ENCODE results near the gene LSM3. TPM values are rescaled to one million over a fixed set of nuclear protein-coding genes. Genes with fewer than 3 reads are reported as not detected.

Gene LSM3
- total and polyA plus RNA-seq, 3 experiments from 2014 or later: 22.9 to 26.6 (median 25.8) TPM

DNA sequence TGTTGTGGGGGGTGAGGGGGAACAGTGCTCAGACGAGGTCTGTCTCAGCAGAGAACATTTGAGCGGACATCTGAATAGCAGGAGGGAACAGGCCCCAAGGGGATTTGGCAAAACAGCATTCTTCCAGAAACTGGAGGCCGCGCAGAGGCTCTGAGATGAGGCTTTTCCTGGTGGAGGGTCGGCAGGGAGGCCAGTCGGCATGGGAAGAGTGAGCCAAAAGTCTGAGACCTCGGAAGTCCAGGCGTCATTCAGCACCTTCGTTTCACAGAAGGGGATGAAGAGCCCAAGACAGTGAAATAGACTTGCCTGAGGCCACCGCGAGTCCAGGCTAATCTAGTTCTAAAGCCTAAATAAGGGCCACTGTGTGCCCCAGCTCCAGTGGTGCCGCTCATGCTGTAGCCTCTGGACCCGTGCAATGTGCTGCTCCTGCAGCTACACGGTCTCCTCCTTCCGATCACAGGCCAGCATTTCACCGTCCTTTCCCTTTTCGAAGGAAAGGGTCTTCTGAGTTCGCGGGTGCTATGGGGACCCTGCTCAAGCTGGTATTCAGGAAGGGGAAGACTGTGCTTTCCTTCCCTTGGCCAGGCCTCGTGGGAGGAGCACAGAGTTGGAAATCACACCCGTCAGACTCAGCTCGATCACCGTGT, 24.4 kb downstream of the LSM3 start:
- ChIA-PET POLR2A (interaction anchor here (0.8 kb wide), 1 partner anchor 9 kb away, joined by 3 read pairs; no protein-coding TSS in a partner anchor), CTCF (interaction anchor here (0.7 to 2.8 kb wide), 29 partner anchors 10 to 718 kb away, joined by 3 to 19 read pairs (median 4); partner anchors contain the start of genes CCDC174, CHCHD4, LSM3 and TMEM43)
- Mint-ChIP-seq H3K36me3 (peaks cover 0 to 21% (median 11%) of the 10 kb centered on the region in 3 donors), H3K9me3 (no peaks in the 10 kb centered on the region), H3K4me3 (no peak overlapping the region), H3K4me1 (peaks cover 5 to 6% (median 5%) of the 10 kb centered on the region in 3 donors), H3K27ac (peak overlapping the region in 3 of 8 donors; percentile 24 to 50 (median 42)), H3K27me3 (no peaks in the 10 kb centered on the region)
- Histone ChIP-seq H3K36me3 (ENCODE audit: insufficient read depth, low read length) (no peaks in the 10 kb centered on the region), H3K4me3 (ENCODE audit: low read length) (no peak overlapping the region), H3K4me1 (ENCODE audit: insufficient read depth, low read length) (no peaks in the 10 kb centered on the region), H3K9me3 (ENCODE audit: low read length) (no peaks in the 10 kb centered on the region), H3K27me3 (ENCODE audit: insufficient read depth, low read length, poor library complexity, severe bottlenecking) (no peaks in the 10 kb centered on the region), H3K27ac (ENCODE audit: low read depth, low read length) (no peak overlapping the region)
- DNase-seq: no peak

DNA sequence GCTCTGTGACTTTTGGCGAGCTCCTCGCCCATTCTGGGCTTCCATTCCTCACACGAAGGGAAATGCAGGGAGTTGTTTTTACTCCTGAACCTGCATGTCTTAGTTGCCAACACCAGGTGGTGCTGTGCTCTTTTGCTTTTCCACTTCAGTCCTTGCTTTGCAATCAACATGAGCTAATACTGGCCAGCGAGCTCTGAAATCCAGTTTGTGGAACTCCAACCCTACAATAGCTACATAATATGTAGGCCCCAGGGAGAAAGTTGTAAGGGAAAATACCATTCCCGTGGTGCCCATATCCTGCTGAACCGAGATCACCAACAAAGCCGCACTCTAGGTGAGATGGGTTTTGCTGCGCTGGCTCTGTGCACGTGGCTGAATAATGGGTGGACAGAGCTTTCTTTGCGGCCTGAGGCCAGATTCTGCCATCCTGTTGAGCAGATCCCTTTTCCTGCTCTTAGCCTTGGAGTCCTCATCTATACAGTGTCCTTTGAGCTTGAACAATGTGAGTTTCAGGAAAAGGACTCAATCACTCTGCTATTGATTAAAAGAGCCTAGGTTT, 25.0 kb downstream of the LSM3 start:
- Mint-ChIP-seq H3K36me3 (peaks cover 0 to 18% (median 7%) of the 10 kb centered on the region in 3 donors), H3K27ac (peak overlapping the region in 2 of 8 donors; percentile 42 to 49), H3K9me3 (no peaks in the 10 kb centered on the region), H3K4me1 (peaks cover 5 to 6% (median 5%) of the 10 kb centered on the region in 3 donors), H3K27me3 (no peaks in the 10 kb centered on the region), H3K4me3 (no peak overlapping the region)
- DNase-seq: peak in 4 of 5 donors; percentile 10 to 62 (median 24)
- ChIA-PET CTCF (interaction anchor here (0.7 to 2.8 kb wide), 30 partner anchors 9 to 717 kb away, joined by 3 to 19 read pairs (median 4); partner anchors contain the start of genes CCDC174, CHCHD4, LSM3 and TMEM43), POLR2A (no interaction called here)
- Histone ChIP-seq H3K4me1 (ENCODE audit: insufficient read depth, low read length) (no peaks in the 10 kb centered on the region), H3K4me3 (ENCODE audit: low read length) (no peak overlapping the region), H3K36me3 (ENCODE audit: insufficient read depth, low read length) (no peaks in the 10 kb centered on the region), H3K9me3 (ENCODE audit: low read length) (no peaks in the 10 kb centered on the region), H3K27ac (ENCODE audit: low read depth, low read length) (no peak overlapping the region), H3K27me3 (ENCODE audit: insufficient read depth, low read length, poor library complexity, severe bottlenecking) (no peaks in the 10 kb centered on the region)

DNA sequence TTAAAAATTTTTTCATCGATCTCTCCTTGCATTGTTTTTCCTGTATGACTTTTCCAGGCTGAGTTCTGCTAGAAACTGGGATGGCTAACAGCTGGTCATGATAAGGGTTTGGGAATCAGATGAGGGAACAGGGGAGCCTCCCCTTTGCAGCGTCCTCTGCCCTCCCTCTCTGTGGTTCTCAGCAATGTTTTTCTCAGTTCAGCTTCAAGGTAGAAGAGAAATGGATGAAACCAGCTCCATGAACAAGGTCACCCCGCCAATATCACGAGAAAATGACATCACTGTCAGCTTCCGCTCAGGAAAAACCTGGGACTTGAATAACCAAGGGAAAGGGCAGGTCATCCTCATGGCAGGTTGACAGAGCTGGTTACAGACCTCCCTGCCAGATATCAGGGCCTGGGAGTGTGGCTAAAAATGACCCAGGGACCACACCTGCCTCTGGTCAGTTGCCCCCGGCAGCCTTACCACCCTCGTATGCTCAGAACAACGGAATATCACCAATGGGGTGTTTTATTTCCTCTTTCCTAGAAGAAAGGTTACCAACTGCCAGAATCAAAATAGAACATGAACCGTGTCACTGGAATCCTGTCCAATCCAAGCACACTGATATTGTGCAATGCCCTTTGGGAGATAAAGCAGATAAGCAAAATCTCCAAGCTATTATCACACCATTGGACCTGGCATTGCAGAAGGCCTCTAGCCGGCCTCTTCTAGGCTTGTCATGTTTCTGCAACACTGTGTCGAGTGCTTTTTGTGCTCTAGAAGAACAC, 26.1 kb downstream of the LSM3 start:
- DNase-seq: no peak
- Mint-ChIP-seq H3K4me3 (no peak overlapping the region), H3K27ac (peak overlapping the region in 1 of 8 donors; percentile 47), H3K36me3 (peaks cover 0 to 7% (median 1%) of the 10 kb centered on the region in 3 donors), H3K4me1 (peaks cover 5 to 6% (median 5%) of the 10 kb centered on the region in 3 donors), H3K9me3 (no peaks in the 10 kb centered on the region), H3K27me3 (no peaks in the 10 kb centered on the region)
- Histone ChIP-seq H3K36me3 (ENCODE audit: insufficient read depth, low read length) (no peaks in the 10 kb centered on the region), H3K27ac (ENCODE audit: low read depth, low read length) (peak overlapping the region; percentile 28), H3K4me1 (ENCODE audit: insufficient read depth, low read length) (no peaks in the 10 kb centered on the region), H3K27me3 (ENCODE audit: insufficient read depth, low read length, poor library complexity, severe bottlenecking) (no peaks in the 10 kb centered on the region), H3K4me3 (ENCODE audit: low read length) (no peak overlapping the region), H3K9me3 (ENCODE audit: low read length) (no peaks in the 10 kb centered on the region)
- CTCF ChIA-PET: interaction anchor here (0.8 to 2.8 kb wide), 7 partner anchors 8 to 716 kb away, joined by 3 to 19 read pairs (median 12); no protein-coding TSS in a partner anchor
- POLR2A ChIA-PET: no interaction called here

DNA sequence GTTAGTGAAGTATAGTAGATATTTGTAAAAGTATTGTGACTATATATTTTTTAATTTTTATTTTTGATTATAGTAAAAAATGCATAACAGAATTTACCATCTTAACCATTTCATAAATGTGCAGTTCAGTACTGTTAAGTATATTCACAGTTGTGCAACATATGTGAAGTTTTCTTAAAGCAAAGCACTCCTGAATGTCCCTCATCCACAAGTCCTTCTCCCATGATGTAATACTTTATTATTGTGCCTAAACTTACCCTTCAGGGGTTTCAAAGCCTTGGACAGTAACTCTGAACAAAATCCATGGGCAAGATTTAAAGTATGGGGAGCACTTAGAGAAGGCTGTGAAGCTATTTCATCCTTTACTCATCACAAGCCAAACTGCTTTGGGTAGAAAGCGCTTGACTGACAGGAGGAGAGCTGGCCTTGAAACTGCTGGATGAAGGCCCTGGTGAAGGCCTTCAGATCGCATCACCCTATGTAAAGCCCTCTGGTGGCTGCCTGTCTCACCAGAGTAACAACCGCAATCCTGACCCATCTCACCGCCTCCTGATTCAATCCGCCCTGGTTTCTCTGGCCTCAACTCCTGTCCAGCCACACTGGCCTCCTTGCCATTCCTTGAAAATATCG, 28.0 kb downstream of the LSM3 start:
- Histone ChIP-seq H3K4me3 (ENCODE audit: low read length) (no peak overlapping the region), H3K27me3 (ENCODE audit: insufficient read depth, low read length, poor library complexity, severe bottlenecking) (no peaks in the 10 kb centered on the region), H3K9me3 (ENCODE audit: low read length) (no peaks in the 10 kb centered on the region), H3K27ac (ENCODE audit: low read depth, low read length) (no peak overlapping the region), H3K4me1 (ENCODE audit: insufficient read depth, low read length) (no peaks in the 10 kb centered on the region), H3K36me3 (ENCODE audit: insufficient read depth, low read length) (no peaks in the 10 kb centered on the region)
- DNase-seq: no peak
- POLR2A ChIA-PET: interaction anchor here (0.6 kb wide), 1 partner anchor 268 kb away, joined by 3 read pairs; no protein-coding TSS in a partner anchor
- CTCF ChIA-PET: interaction anchor here (0.7 kb wide), 1 partner anchor 17 kb away, joined by 3 read pairs; no protein-coding TSS in a partner anchor
- no peak overlapping the region for H3K4me3 Mint-ChIP-seq
- H3K27ac Mint-ChIP-seq: no peak overlapping the region
- H3K9me3 Mint-ChIP-seq: no peaks in the 10 kb centered on the region
- no peaks in the 10 kb centered on the region for H3K36me3 Mint-ChIP-seq
- peaks cover 5 to 6% (median 5%) of the 10 kb centered on the region in 3 donors for H3K4me1 Mint-ChIP-seq
- H3K27me3 Mint-ChIP-seq: peaks cover 0 to 4% of the 10 kb centered on the region in 2 donors

DNA sequence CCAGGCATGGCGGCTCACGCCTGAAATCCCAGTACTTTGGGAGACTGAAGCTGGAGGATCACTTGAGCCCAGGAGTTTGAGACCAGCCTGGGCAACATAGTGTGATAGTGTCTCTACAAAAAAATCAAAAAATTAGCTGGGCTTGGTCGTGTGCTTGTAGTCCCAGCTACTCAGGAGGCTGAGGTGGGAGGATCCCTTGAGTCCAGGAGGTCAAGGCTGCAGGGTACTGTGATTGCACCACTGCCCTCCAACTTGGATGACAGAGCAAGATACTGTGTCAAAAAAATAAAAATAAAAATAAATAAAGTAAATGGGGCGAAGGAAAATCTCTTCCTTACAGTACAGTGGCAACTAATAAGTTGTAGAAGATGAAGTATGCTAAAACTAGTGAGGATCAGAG, 29.6 kb downstream of the LSM3 start:
- Histone ChIP-seq H3K36me3 (ENCODE audit: insufficient read depth, low read length) (no peaks in the 10 kb centered on the region), H3K4me3 (ENCODE audit: low read length) (no peak overlapping the region), H3K27me3 (ENCODE audit: insufficient read depth, low read length, poor library complexity, severe bottlenecking) (no peaks in the 10 kb centered on the region), H3K27ac (ENCODE audit: low read depth, low read length) (no peak overlapping the region), H3K4me1 (ENCODE audit: insufficient read depth, low read length) (no peaks in the 10 kb centered on the region), H3K9me3 (ENCODE audit: low read length) (no peaks in the 10 kb centered on the region)
- Mint-ChIP-seq H3K27ac (no peak overlapping the region), H3K27me3 (peaks cover 0 to 4% of the 10 kb centered on the region in 2 donors), H3K9me3 (no peaks in the 10 kb centered on the region), H3K4me1 (peaks cover 5% of the 10 kb centered on the region in 3 donors), H3K4me3 (no peak overlapping the region), H3K36me3 (no peaks in the 10 kb centered on the region)
- ChIA-PET CTCF (no interaction called here), POLR2A (no interaction called here)
- DNase-seq: no peak

DNA sequence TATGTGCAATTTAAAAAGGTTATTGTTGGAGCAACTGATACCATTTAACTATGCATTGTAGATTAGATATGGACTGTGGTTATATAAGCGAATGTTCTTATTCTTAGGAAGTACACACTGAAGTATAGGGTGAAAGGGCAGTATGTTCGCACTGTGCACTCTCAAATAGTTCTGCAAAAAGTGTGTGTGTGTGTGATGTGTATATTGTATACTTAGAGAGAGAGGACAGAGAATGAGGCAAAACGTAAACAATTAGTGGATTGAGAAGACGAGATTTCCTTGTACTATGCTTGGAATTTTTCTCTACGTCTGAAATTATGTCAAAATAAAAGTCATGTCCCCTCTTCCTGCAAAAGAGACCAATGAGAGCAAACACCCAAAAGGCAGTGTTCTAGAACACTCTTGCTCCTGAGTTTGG, 30.4 kb downstream of the LSM3 start:
- Mint-ChIP-seq H3K9me3 (no peaks in the 10 kb centered on the region), H3K27ac (no peak overlapping the region), H3K27me3 (peaks cover 0 to 4% of the 10 kb centered on the region in 2 donors), H3K36me3 (no peaks in the 10 kb centered on the region), H3K4me1 (no peaks in the 10 kb centered on the region), H3K4me3 (no peak overlapping the region)
- CTCF ChIA-PET: no interaction called here
- Histone ChIP-seq H3K36me3 (ENCODE audit: insufficient read depth, low read length) (no peaks in the 10 kb centered on the region), H3K9me3 (ENCODE audit: low read length) (no peaks in the 10 kb centered on the region), H3K27me3 (ENCODE audit: insufficient read depth, low read length, poor library complexity, severe bottlenecking) (no peaks in the 10 kb centered on the region), H3K4me3 (ENCODE audit: low read length) (no peak overlapping the region), H3K27ac (ENCODE audit: low read depth, low read length) (no peak overlapping the region), H3K4me1 (ENCODE audit: insufficient read depth, low read length) (no peaks in the 10 kb centered on the region)
- POLR2A ChIA-PET: no interaction called here
- no peak for DNase-seq

DNA sequence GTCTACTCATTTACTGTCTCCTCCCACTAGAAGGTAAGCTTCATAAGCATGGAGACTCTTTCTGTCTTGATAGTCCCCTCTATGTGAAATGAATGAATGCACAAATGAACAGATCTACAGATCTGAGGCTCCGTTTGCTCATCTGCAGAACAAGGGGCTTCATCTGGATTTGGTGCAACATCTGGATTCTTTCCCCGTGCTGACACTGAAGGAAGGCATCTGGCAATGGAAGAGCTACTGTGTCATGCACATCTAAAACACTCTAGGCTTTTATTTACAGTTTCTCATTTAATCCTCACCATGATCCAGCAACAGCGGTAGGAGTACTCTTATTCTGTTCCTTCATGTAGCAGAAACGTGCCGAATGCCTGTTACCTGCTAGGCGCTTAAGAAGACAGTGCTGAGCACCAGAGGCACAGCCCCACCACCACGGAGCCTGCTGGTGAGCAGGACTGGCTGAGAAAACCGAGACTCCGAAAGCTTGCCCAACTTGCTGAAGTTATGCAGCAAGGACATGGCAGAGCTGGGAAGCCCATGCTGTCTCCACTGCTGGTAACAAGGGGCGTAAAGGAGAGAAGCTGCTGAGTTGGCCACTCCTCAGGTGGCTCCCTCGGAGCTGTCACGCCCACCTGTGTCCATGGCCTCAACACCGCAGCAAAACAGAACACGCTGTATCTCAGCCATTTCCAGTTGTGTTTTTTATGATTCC, 31.1 kb downstream of the LSM3 start:
- Histone ChIP-seq H3K36me3 (ENCODE audit: insufficient read depth, low read length) (no peaks in the 10 kb centered on the region), H3K4me3 (ENCODE audit: low read length) (no peak overlapping the region), H3K27ac (ENCODE audit: low read depth, low read length) (no peak overlapping the region), H3K27me3 (ENCODE audit: insufficient read depth, low read length, poor library complexity, severe bottlenecking) (no peaks in the 10 kb centered on the region), H3K9me3 (ENCODE audit: low read length) (no peaks in the 10 kb centered on the region), H3K4me1 (ENCODE audit: insufficient read depth, low read length) (no peaks in the 10 kb centered on the region)
- Mint-ChIP-seq H3K4me1 (no peaks in the 10 kb centered on the region), H3K9me3 (no peaks in the 10 kb centered on the region), H3K27me3 (peaks cover 0 to 4% of the 10 kb centered on the region in 2 donors), H3K4me3 (no peak overlapping the region), H3K27ac (no peak overlapping the region), H3K36me3 (no peaks in the 10 kb centered on the region)
- POLR2A ChIA-PET: no interaction called here
- CTCF ChIA-PET: no interaction called here
- DNase-seq: no peak
